SK-N-SH (cell line): Measurements from ENCODE around the gene TECTB. TPM values are rescaled to one million over a fixed set of nuclear protein-coding genes. Genes with fewer than 3 reads are reported as not detected.

ENCODE experiments used
- CTCF ChIA-PET: fragments of 300-600, 350-600 bp; formaldehyde crosslinking; extraction: SDS; loops from one replicate; lab custom pipeline; 2021; lab: Yijun Ruan, JAX
- POLR2A ChIA-PET: fragments of 350-600 bp; sonication (Branson Sonifier 250); formaldehyde crosslinking; extraction: SDS; loops from one replicate; lab custom pipeline; 2020; ENCODE audit warnings: antibody characterized with exemption, inconsistent platforms; lab: Yijun Ruan, JAX
- DNase-seq: peaks from one replicate; pipeline ENCODE4 v3.0.0; 2012
- H2AFZ ChIP-seq: fragments of 200-600 bp; sonication (generic); 2 replicates; pipeline ENCODE4 v1.8.1; 2016; ENCODE audit warnings: antibody characterized with exemption, mild to moderate bottlenecking, low read depth
- H3F3A ChIP-seq: fragments of 200-600 bp; sonication (generic); replicated peaks from 2 replicates; pipeline ENCODE3; 2016; ENCODE audit warnings: antibody characterized with exemption, mild to moderate bottlenecking; ENCODE audit not compliant: insufficient read depth
- H3K27ac ChIP-seq, 2 experiments: fragments of 200-500 bp in 1 of 2; fragments of 200-600 bp in 1 of 2; sonication (Bioruptor generic) in 1 of 2; sonication (generic), shearing (Covaris generic) in 1 of 2; 2 replicates each; pipeline versions ENCODE4 v1.5.1 to v1.6.1; 2014 to 2016; ENCODE audit warnings: low read depth in 2 of 2, inconsistent platforms in 1 of 2, low read length in 1 of 2, mild to moderate bottlenecking in 1 of 2, mixed read lengths in 1 of 2
- H3K27me3 ChIP-seq: fragments of 200-600 bp; sonication (generic), shearing (Covaris generic); 2 replicates; pipeline ENCODE4 v1.6.1; 2016; ENCODE audit warnings: mixed run types; ENCODE audit not compliant: insufficient read depth
- H3K36me3 ChIP-seq, 2 experiments: fragments of 200-500 bp in 1 of 2; fragments of 200-600 bp in 1 of 2; sonication (Bioruptor generic) in 1 of 2; sonication (generic) in 1 of 2; replicated peaks in 1 of 2; 2 replicates each; pipeline versions ENCODE3 to v1.5.1; 2014 to 2016; ENCODE audit warnings: low read length in 1 of 2, mild to moderate bottlenecking in 1 of 2; ENCODE audit not compliant: insufficient read depth in 2 of 2, control insufficient read depth in 1 of 2
- H3K4me1 ChIP-seq, 2 experiments: fragments of 200-500 bp in 1 of 2; fragments of 200-600 bp in 1 of 2; sonication (Bioruptor generic) in 1 of 2; sonication (generic), shearing (Covaris generic) in 1 of 2; 2 replicates each; pipeline versions ENCODE4 v1.5.1 to v1.6.1; 2014 to 2016; ENCODE audit warnings: low read depth in 1 of 2, low read length in 1 of 2, mixed run types in 1 of 2; ENCODE audit not compliant: insufficient read depth in 2 of 2, control insufficient read depth in 1 of 2
- H3K4me2 ChIP-seq: fragments of 200-600 bp; sonication (generic), shearing (Covaris generic); 2 replicates; pipeline ENCODE4 v1.6.1; 2017; ENCODE audit warnings: mixed run types
- H3K4me3 ChIP-seq, 2 experiments: fragments of 200-500 bp in 1 of 2; fragments of 200-600 bp in 1 of 2; sonication (Bioruptor generic) in 1 of 2; sonication (generic), shearing (Covaris generic) in 1 of 2; 2 replicates each; pipeline versions ENCODE4 v1.5.1 to v1.8.1; 2014 to 2016; ENCODE audit warnings: low read depth in 2 of 2, inconsistent platforms in 1 of 2, low read length in 1 of 2, mild to moderate bottlenecking in 1 of 2, mixed read lengths in 1 of 2, moderate library complexity in 1 of 2
- H3K79me2 ChIP-seq: fragments of 200-600 bp; sonication (generic); 2 replicates; pipeline ENCODE4 v1.8.1; 2017; ENCODE audit warnings: mild to moderate bottlenecking; ENCODE audit not compliant: insufficient read depth
- H3K9ac ChIP-seq: fragments of 200-600 bp; sonication (generic); 2 replicates; pipeline ENCODE4 v1.6.1; 2017; ENCODE audit warnings: mixed run types
- H3K9me2 ChIP-seq: fragments of 200-600 bp; sonication (generic); 2 replicates; pipeline ENCODE4 v1.6.1; 2017; ENCODE audit warnings: mixed run types
- H3K9me3 ChIP-seq: fragments of 200-600 bp; sonication (generic); 2 replicates; pipeline ENCODE4 v1.6.1; 2017; ENCODE audit warnings: mixed run types, mild to moderate bottlenecking, moderate library complexity
- H4K20me1 ChIP-seq: fragments of 200-600 bp; sonication (generic); 2 replicates; pipeline ENCODE4 v1.6.1; 2017; ENCODE audit warnings: mild to moderate bottlenecking, mixed run types; ENCODE audit not compliant: insufficient read depth
- CHD2 ChIP-seq: fragments of 150-350 bp; IDR thresholded peaks from 2 replicates; pipeline ENCODE4 v1.6.1; 2018; ENCODE audit warnings: low read length; ENCODE audit not compliant: partially characterized antibody
- ELF1 ChIP-seq: IDR thresholded peaks from 2 replicates; pipeline ENCODE4 v1.4.0; 2012
- EZH2phosphoT487 ChIP-seq: fragments of 200-600 bp; sonication (generic); IDR thresholded peaks from 2 replicates; pipeline ENCODE4 v1.6.1; 2017; ENCODE audit warnings: low read depth, mixed run types, mild to moderate bottlenecking, antibody characterized with exemption, moderate library complexity, borderline replicate concordance
- FOXJ3 ChIP-seq: sonication (generic); formaldehyde crosslinking; IDR thresholded peaks from 2 replicates; pipeline ENCODE4 v1.5.1; 2020; ENCODE audit warnings: mild to moderate bottlenecking, missing genetic modification reagents
- FOXM1 ChIP-seq: IDR thresholded peaks from 2 replicates; pipeline ENCODE4 v1.4.0; 2012; ENCODE audit warnings: low read depth, mild to moderate bottlenecking
- GATA2 ChIP-seq: sonication (generic); formaldehyde crosslinking; IDR thresholded peaks from 2 replicates; pipeline ENCODE4 v1.5.0; 2020; ENCODE audit warnings: mild to moderate bottlenecking, missing genetic modification reagents
- JUND ChIP-seq: IDR thresholded peaks from 2 replicates; pipeline ENCODE4 v1.4.0; 2012
- MEF2A ChIP-seq: IDR thresholded peaks from 2 replicates; pipeline ENCODE4 v1.4.0; 2012; ENCODE audit warnings: low read depth, borderline replicate concordance
- MXI1 ChIP-seq: IDR thresholded peaks from 2 replicates; pipeline ENCODE4 v1.6.1; 2012; ENCODE audit warnings: mild to moderate bottlenecking, low read depth, low read length, improper control_type of control experiment
- NRF1 ChIP-seq: IDR thresholded peaks from 2 replicates; pipeline ENCODE4 v1.6.1; 2012; ENCODE audit warnings: low read depth, mild to moderate bottlenecking, low read length
- PBX3 ChIP-seq: IDR thresholded peaks from 2 replicates; pipeline ENCODE4; 2012
- POLR2AphosphoS5 ChIP-seq: IDR thresholded peaks from 2 replicates; pipeline ENCODE4 v1.6.1; 2012; ENCODE audit warnings: low read depth, low read length
- RAD21 ChIP-seq: IDR thresholded peaks from 2 replicates; pipeline ENCODE4 v1.6.1; 2012; ENCODE audit warnings: mild to moderate bottlenecking, low read length
- RCOR1 ChIP-seq: fragments of 150-350 bp; IDR thresholded peaks from 2 replicates; pipeline ENCODE4 v1.6.1; 2017; ENCODE audit warnings: antibody characterized with exemption, low read length
- RFX5 ChIP-seq: IDR thresholded peaks from 2 replicates; pipeline ENCODE4 v1.6.1; 2012; ENCODE audit warnings: mild to moderate bottlenecking, improper control_type of control experiment, low read length
- RXRA ChIP-seq: IDR thresholded peaks from 2 replicates; pipeline ENCODE4 v1.4.0; 2012; ENCODE audit warnings: low read depth, mild to moderate bottlenecking, borderline replicate concordance
- SIN3A ChIP-seq: IDR thresholded peaks from 2 replicates; pipeline ENCODE4 v1.6.1; 2012; ENCODE audit warnings: low read depth, mild to moderate bottlenecking, low read length, moderate library complexity, borderline replicate concordance
- SMC3 ChIP-seq: IDR thresholded peaks from 2 replicates; pipeline ENCODE4 v1.6.1; 2012; ENCODE audit warnings: low read depth, low read length, improper control_type of control experiment
- TAF1 ChIP-seq: IDR thresholded peaks from 2 replicates; pipeline ENCODE4 v1.6.1; 2012; ENCODE audit warnings: low read depth, mild to moderate bottlenecking, low read length, moderate library complexity, borderline replicate concordance
- TCF12 ChIP-seq: IDR thresholded peaks from 2 replicates; pipeline ENCODE4 v1.4.0; 2012
- TEAD4 ChIP-seq: IDR thresholded peaks from 2 replicates; pipeline ENCODE4 v1.4.0; 2012; ENCODE audit warnings: mild to moderate bottlenecking, borderline replicate concordance; ENCODE audit not compliant: insufficient read depth
- USF2 ChIP-seq: fragments of 150-350 bp; IDR thresholded peaks from 2 replicates; pipeline ENCODE4 v1.6.1; 2017; ENCODE audit warnings: antibody characterized with exemption, low read length, low read depth, borderline replicate concordance
- ZBTB33 ChIP-seq: IDR thresholded peaks from 2 replicates; pipeline ENCODE4 v1.4.0; 2012; ENCODE audit warnings: low read depth, borderline replicate concordance
- WGBS: methylation state at CpG from one replicate; pipeline ENCODE4 v1.1.6; 2017; ENCODE audit warnings: low lambda C conversion rate; 5-methylcytosine and 5-hydroxymethylcytosine counted together
- polyA plus RNA-seq, 3 experiments: library from polyadenylated mRNA; depleted of rRNA; stranded (reverse); fragments of >200 nt; gene quantifications; 2 replicates each; pipeline ENCODE4 v1.2.3, GENCODE V29; 2012

TECTB gene
- polyA plus RNA-seq, 1 of the 3 experiments (the other 2 are of a cell fraction), result not detected

GRCh38 chr10:112240441-112240840 lies 42.8 kb upstream of the TECTB start:
- ChIA-PET CTCF (interaction anchor here (1.2 kb wide), 1 partner anchor 8 kb away, joined by 3 read pairs; no protein-coding TSS in a partner anchor), POLR2A (no interaction called here)
- Histone ChIP-seq H3K79me2 (no peaks in the 10 kb centered on the region), H3K27me3 (no peaks in the 10 kb centered on the region), H3K4me2 (no peak overlapping the region), H3K27ac (no peak overlapping the region), H3K9me2 (no peaks in the 10 kb centered on the region), H3K4me3 (no peak overlapping the region), H3K4me1 (no peaks in the 10 kb centered on the region), H4K20me1 (no peaks in the 10 kb centered on the region), H3K9ac (no peak overlapping the region), H2AFZ (no peak overlapping the region), H3F3A (no peaks in the 10 kb centered on the region), H3K9me3 (no peaks in the 10 kb centered on the region), H3K36me3 (no peaks in the 10 kb centered on the region)
- no peak for TF ChIP-seq TEAD4
- no peak for TF ChIP-seq PBX3
- no peak for TF ChIP-seq RFX5
- no peak for TF ChIP-seq TCF12
- TF ChIP-seq RXRA, result no peak
- no peak for TF ChIP-seq GATA2
- DNase-seq, result no peak
- WGBS, result 44% methylated on average over 3 of the region's 13 CpGs

- Histone ChIP-seq H3K27me3 (no peaks in the 10 kb centered on the region), H3K27ac (no peak overlapping the region), H3K9me3 (no peaks in the 10 kb centered on the region), H3F3A (no peaks in the 10 kb centered on the region), H3K9me2 (no peaks in the 10 kb centered on the region), H3K4me2 (no peak overlapping the region), H3K79me2 (no peaks in the 10 kb centered on the region), H3K36me3 (no peaks in the 10 kb centered on the region), H3K9ac (no peak overlapping the region), H4K20me1 (no peaks in the 10 kb centered on the region), H3K4me3 (no peak overlapping the region), H3K4me1 (no peaks in the 10 kb centered on the region), H2AFZ (no peak overlapping the region)
- ChIA-PET POLR2A (no interaction called here), CTCF (no interaction called here)
- no peak for DNase-seq
- WGBS, result 0% methylated on average over 1 of the region's 2 CpGs
- TF ChIP-seq CHD2 (no peak), JUND (no peak), SIN3A (no peak), RCOR1 (no peak), SMC3 (no peak), ZBTB33 (no peak), FOXJ3 (no peak), FOXM1 (no peak), RAD21 (no peak), POLR2AphosphoS5 (no peak), TCF12 (no peak), TAF1 (no peak), USF2 (no peak), MXI1 (no peak), EZH2phosphoT487 (no peak), MEF2A (no peak), ELF1 (no peak), NRF1 (no peak)
Observed at GRCh38 chr10:112241651-112242341, 41.4 kb upstream of the TECTB start.
